ENCODE data around the gene P2RY14.

P2RY14 gene

GRCh38 chr3:151218136-151218535, 60.2 kb downstream of the P2RY14 start:
- TF ChIP-seq FOXP2 (optimal IDR thresholded peaks at IDR 0.05; ENCODE audit: borderline replicate concordance, extremely low read depth, extremely low read length, insufficient read depth) (no peak), POLR2AphosphoS5 (IDR thresholded peaks at IDR 0.05; ENCODE audit: low read depth, low read length) (no peak), TAF1 (IDR thresholded peaks at IDR 0.05; ENCODE audit: borderline replicate concordance, insufficient read depth, low read length) (no peak), SIN3A (IDR thresholded peaks at IDR 0.05; ENCODE audit: borderline replicate concordance, insufficient read depth, low read length) (no peak), REST (IDR thresholded peaks at IDR 0.05; ENCODE audit: insufficient read depth in 1 of 2, low read depth in 2 of 2, low read length in 2 of 2) (no peak)

- no peak for TF ChIP-seq SIN3A (IDR thresholded peaks at IDR 0.05; ENCODE audit: borderline replicate concordance, insufficient read depth, low read length)
- TF ChIP-seq REST (IDR thresholded peaks at IDR 0.05; ENCODE audit: insufficient read depth in 1 of 2, low read depth in 2 of 2, low read length in 2 of 2): no peak
- no peak for TF ChIP-seq TAF1 (IDR thresholded peaks at IDR 0.05; ENCODE audit: borderline replicate concordance, insufficient read depth, low read length)
- TF ChIP-seq POLR2AphosphoS5 (IDR thresholded peaks at IDR 0.05; ENCODE audit: low read depth, low read length): no peak
- no peak for TF ChIP-seq FOXP2 (optimal IDR thresholded peaks at IDR 0.05; ENCODE audit: borderline replicate concordance, extremely low read depth, extremely low read length, insufficient read depth)
Measured at GRCh38 chr3:151216641-151217607, 61.4 kb downstream of the P2RY14 start.

- no peak for TF ChIP-seq SIN3A (IDR thresholded peaks at IDR 0.05; ENCODE audit: borderline replicate concordance, insufficient read depth, low read length)
- TF ChIP-seq REST (IDR thresholded peaks at IDR 0.05; ENCODE audit: insufficient read depth in 1 of 2, low read depth in 2 of 2, low read length in 2 of 2): no peak
- TF ChIP-seq POLR2AphosphoS5 (IDR thresholded peaks at IDR 0.05; ENCODE audit: low read depth, low read length): no peak
- no peak for TF ChIP-seq TAF1 (IDR thresholded peaks at IDR 0.05; ENCODE audit: borderline replicate concordance, insufficient read depth, low read length)
Measured at GRCh38 chr3:151214459-151214858, 63.9 kb downstream of the P2RY14 start.

- no peak for TF ChIP-seq REST (IDR thresholded peaks at IDR 0.05; ENCODE audit: insufficient read depth in 1 of 2, low read depth in 2 of 2, low read length in 2 of 2)
- TF ChIP-seq SIN3A (IDR thresholded peaks at IDR 0.05; ENCODE audit: borderline replicate concordance, insufficient read depth, low read length): no peak
- no peak for TF ChIP-seq FOXP2 (optimal IDR thresholded peaks at IDR 0.05; ENCODE audit: borderline replicate concordance, extremely low read depth, extremely low read length, insufficient read depth)
Measured at GRCh38 chr3:151213881-151214280, 64.5 kb downstream of the P2RY14 start.
